Muscle of leg (tissue), 11 donors: ENCODE results near the gene CSF2. TPM values are rescaled to one million over a fixed set of nuclear protein-coding genes. Genes with fewer than 3 reads are reported as not detected.

Source experiments
- DNase-seq: peaks from one replicate; pipeline ENCODE4 v3.0.0; 2013
- H3K27ac ChIP-seq: one replicate; pipeline ENCODE4 v1.5.1; 2013; ENCODE audit warnings: mild to moderate bottlenecking, low read length, control low read depth
- H3K27me3 ChIP-seq: one replicate; pipeline ENCODE4 v1.6.1; 2013; ENCODE audit warnings: low read length; ENCODE audit not compliant: control insufficient read depth, insufficient read depth
- H3K36me3 ChIP-seq: one replicate; pipeline ENCODE4 v1.6.1; 2013; ENCODE audit warnings: low read length; ENCODE audit not compliant: control insufficient read depth, insufficient read depth
- H3K4me1 ChIP-seq: one replicate; pipeline ENCODE4 v1.6.1; 2013; ENCODE audit warnings: low read length; ENCODE audit not compliant: control insufficient read depth, insufficient read depth
- H3K4me3 ChIP-seq: one replicate; pipeline ENCODE4 v1.5.1; 2013; ENCODE audit warnings: low read length, control low read depth
- H3K9me3 ChIP-seq: replicated peaks from 2 replicates; pipeline ENCODE4 v1.6.1; 2013; ENCODE audit warnings: low read depth, low read length; ENCODE audit not compliant: control insufficient read depth
- WGBS: methylation state at CpG from one replicate; pipeline ENCODE4 v1.1.5; 2013; ENCODE audit warnings: missing lambda C conversion rate; ENCODE audit not compliant: insufficient coverage; 5-methylcytosine and 5-hydroxymethylcytosine counted together
- polyA plus RNA-seq, 8 donors: library from polyadenylated mRNA; unstranded; fragments of 120-200 nt; gene quantifications; one replicate each; pipeline versions ENCODE4 v1.2.1 to v1.2.3, GENCODE V29; 2013; ENCODE audit warnings: inconsistent platforms in 1 of 8, low replicate concordance in 1 of 8; ENCODE audit not compliant: insufficient read length in 8 of 8, insufficient read depth in 1 of 8
- total RNA-seq: library from RNA; stranded (reverse); fragments of 120-200 nt; gene quantifications from one replicate; pipeline ENCODE4 v1.2.4, GENCODE V29; 2013

The CSF2 gene
- total and polyA plus RNA-seq, 9 donors: not detected

- Histone ChIP-seq H3K36me3 (no peaks in the 10 kb centered on the region), H3K27ac (no peak overlapping the region), H3K9me3 (no peaks in the 10 kb centered on the region), H3K4me1 (no peaks in the 10 kb centered on the region), H3K4me3 (no peak overlapping the region), H3K27me3 (no peaks in the 10 kb centered on the region)
- no peak for DNase-seq
- WGBS: 82% methylated on average over 10 of the region's 13 CpGs
Observed at GRCh38 chr5:132067941-132068808, 5.4 kb upstream of the CSF2 start.

GRCh38 chr5:132069561-132069960 lies 4.0 kb upstream of the CSF2 start:
- no peak overlapping the region for H3K27ac ChIP-seq
- 91% methylated on average over 10 of the region's 10 CpGs for WGBS
- no peak for DNase-seq

GRCh38 chr5:132069994-132070393 lies 3.6 kb upstream of the CSF2 start:
- Histone ChIP-seq H3K27ac (no peak overlapping the region), H3K4me3 (no peak overlapping the region), H3K27me3 (no peaks in the 10 kb centered on the region), H3K9me3 (no peaks in the 10 kb centered on the region), H3K36me3 (no peaks in the 10 kb centered on the region), H3K4me1 (no peaks in the 10 kb centered on the region)
- DNase-seq: no peak
- 100% methylated on average over 2 of the region's 3 CpGs for WGBS

More at GRCh38 chr5:132069561-132069960, 4.0 kb upstream of the CSF2 start:
- no peaks in the 10 kb centered on the region for H3K9me3 ChIP-seq
- no peaks in the 10 kb centered on the region for H3K36me3 ChIP-seq
- no peaks in the 10 kb centered on the region for H3K27me3 ChIP-seq
- no peaks in the 10 kb centered on the region for H3K4me1 ChIP-seq
- H3K4me3 ChIP-seq: no peak overlapping the region

GRCh38 chr5:132070460-132071337 lies 2.9 kb upstream of the CSF2 start:
- Histone ChIP-seq H3K36me3 (no peaks in the 10 kb centered on the region), H3K4me3 (no peak overlapping the region), H3K4me1 (no peaks in the 10 kb centered on the region), H3K27ac (no peak overlapping the region), H3K9me3 (no peaks in the 10 kb centered on the region), H3K27me3 (no peaks in the 10 kb centered on the region)
- DNase-seq: no peak
- WGBS: 64% methylated on average over 6 of the region's 13 CpGs

GRCh38 chr5:132071338-132071707 lies 2.3 kb upstream of the CSF2 start:
- H3K36me3 ChIP-seq: no peaks in the 10 kb centered on the region
- no peak overlapping the region for H3K4me3 ChIP-seq
- 80% methylated on average over 1 of the region's 2 CpGs for WGBS
- no peaks in the 10 kb centered on the region for H3K4me1 ChIP-seq
- H3K27me3 ChIP-seq: no peaks in the 10 kb centered on the region
- no peak for DNase-seq
- H3K27ac ChIP-seq: no peak overlapping the region
- H3K9me3 ChIP-seq: no peaks in the 10 kb centered on the region

- WGBS: 68% methylated on average over 3 of the region's 4 CpGs
Observed at GRCh38 chr5:132072070-132072469, 1.5 kb upstream of the CSF2 start.

GRCh38 chr5:132072528-132072927 lies 1.1 kb upstream of the CSF2 start:
- H3K27ac ChIP-seq: no peak overlapping the region
- no peaks in the 10 kb centered on the region for H3K9me3 ChIP-seq
- no peaks in the 10 kb centered on the region for H3K36me3 ChIP-seq
- 60% methylated on average over 1 of the region's 2 CpGs for WGBS
- DNase-seq: no peak
- no peak overlapping the region for H3K4me3 ChIP-seq
- H3K4me1 ChIP-seq: no peaks in the 10 kb centered on the region
- H3K27me3 ChIP-seq: no peaks in the 10 kb centered on the region

More at GRCh38 chr5:132072070-132072469, 1.5 kb upstream of the CSF2 start:
- no peak for DNase-seq
- no peaks in the 10 kb centered on the region for H3K36me3 ChIP-seq
- H3K9me3 ChIP-seq: no peaks in the 10 kb centered on the region
- no peak overlapping the region for H3K27ac ChIP-seq
- no peaks in the 10 kb centered on the region for H3K4me1 ChIP-seq
- no peak overlapping the region for H3K4me3 ChIP-seq
- no peaks in the 10 kb centered on the region for H3K27me3 ChIP-seq

GRCh38 chr5:132074091-132074771 lies 642 bp downstream of the CSF2 start:
- no peak overlapping the region for H3K4me3 ChIP-seq
- H3K27me3 ChIP-seq: no peaks in the 10 kb centered on the region
- WGBS: 100% methylated on average over 1 of the region's 7 CpGs
- no peaks in the 10 kb centered on the region for H3K4me1 ChIP-seq
- H3K36me3 ChIP-seq: no peaks in the 10 kb centered on the region
- H3K27ac ChIP-seq: no peak overlapping the region
- DNase-seq: no peak
- H3K9me3 ChIP-seq: no peaks in the 10 kb centered on the region

- Histone ChIP-seq H3K4me1 (no peaks in the 10 kb centered on the region), H3K4me3 (no peak overlapping the region), H3K27ac (no peak overlapping the region), H3K9me3 (no peaks in the 10 kb centered on the region), H3K36me3 (no peaks in the 10 kb centered on the region), H3K27me3 (no peaks in the 10 kb centered on the region)
- WGBS: 75% methylated on average over 8 of the region's 16 CpGs
- DNase-seq: no peak
Observed at GRCh38 chr5:132074772-132075718, 1.5 kb downstream of the CSF2 start.
